Ovary (tissue), 9 donors: ENCODE results near the gene ATP6V1B1. TPM values are rescaled to one million over a fixed set of nuclear protein-coding genes. Genes with fewer than 3 reads are reported as not detected.

Experiments
- DNase-seq, 5 donors: peaks; one replicate each; pipeline ENCODE4 v3.0.0-alpha.2; 2019 to 2020
- H3K27ac ChIP-seq, 2 donors: fragments of 200-600 bp; one replicate each; pipeline versions ENCODE4 v1.5.1 to v1.8.0; 2019 to 2022
- H3K27me3 ChIP-seq: fragments of 200-600 bp; one replicate; pipeline ENCODE4 v1.8.0; 2022
- H3K36me3 ChIP-seq: fragments of 200-600 bp; sonication (generic); one replicate; pipeline ENCODE4 v1.5.1; 2019
- H3K4me1 ChIP-seq: one replicate; pipeline ENCODE4 v1.8.1; 2013; ENCODE audit warnings: mild to moderate bottlenecking, moderate library complexity; ENCODE audit not compliant: insufficient read depth
- H3K4me3 ChIP-seq: fragments of 200-600 bp; sonication (generic); one replicate; pipeline ENCODE4 v1.5.1; 2017
- H3K9me3 ChIP-seq, 2 donors: fragments of 200-600 bp in 1 of 2; sonication (generic) in 1 of 2; one replicate each; pipeline versions ENCODE4 v1.5.1 to v1.8.1; 2013 to 2019; ENCODE audit warnings: mild to moderate bottlenecking in 1 of 2, moderate library complexity in 1 of 2
- CTCF ChIP-seq, 3 donors: fragments of 450-650 bp in 2 of 3; fragments of 200-600 bp in 1 of 3; IDR thresholded peaks; one replicate each; pipeline versions ENCODE4 v1.5.1 to v1.8.0; 2016 to 2022; ENCODE audit warnings: antibody characterized with exemption in 3 of 3, mild to moderate bottlenecking in 1 of 3
- EP300 ChIP-seq: sonication (generic); formaldehyde crosslinking; IDR thresholded peaks from one replicate; pipeline ENCODE4 v1.6.1; 2017; ENCODE audit warnings: antibody characterized with exemption
- POLR2A ChIP-seq: fragments of 450-650 bp; IDR thresholded peaks from one replicate; pipeline ENCODE4 v1.6.1; 2017; ENCODE audit warnings: antibody characterized with exemption, mild to moderate bottlenecking, moderate library complexity
- WGBS, 3 donors: extraction: QIAGEN DNeasy Blood & Tissue Kit in 1 of 3; methylation state at CpG; one replicate each; pipeline versions ENCODE4 v1.1.5 to v1.1.7; 2013 to 2017; 5-methylcytosine and 5-hydroxymethylcytosine counted together
- intact Hi-C, 4 donors: fragments of 100-400 bp; cut with DNase I; formaldehyde crosslinking; loops; one replicate each; pipeline versions ENCODE4 v1.11.0 to v1.15.1; 2022 to 2023
- polyA plus RNA-seq, 2 donors: library from polyadenylated mRNA; stranded (reverse); fragments of 200-250 nt in 1 of 2; fragments of 350-450 nt in 1 of 2; fragmentation: Illumina TruSeq in 1 of 2; extraction: RNeasy Lipid Tissue Mini Kit (QIAGEN cat#74804) in 1 of 2; gene quantifications; one replicate each; pipeline ENCODE4 v1.2.3, GENCODE V29; 2013 to 2014
- total RNA-seq, 7 donors: library from RNA; depleted of rRNA in 2 of 7; stranded (reverse); fragments of >200 nt in 2 of 7; fragmentation: NEBNext Ultra II Directional in 3 of 7; extraction: Animal tissue kit (Norgen Biotek cat#: 25700) in 3 of 7; gene quantifications; one replicate each; pipeline versions ENCODE4 v1.1.0 to v1.2.4, GENCODE V29; 2016 to 2023
- donor health status: DM: no; HTN: no; CAD: no; lungs with moderate emphysema.
- donor health status: DM: no; HTN: no; CAD: no.
- donor health status: Bipolar disorder and iron deficiency.
- donor health status: DM: yes; HTN: yes; CAD: no.
- donor health status: DM: no; HTN: no; CAD: no.
- donor health status: DM: yes; HTN: yes; CAD: no.

Gene ATP6V1B1
- total and polyA plus RNA-seq, 9 donors, result 0.62 to 11.9 (median 1.6) TPM; not detected in 1

GRCh38 chr2:70888366-70888922 is 47.3 kb upstream of the ATP6V1B1 start:
- WGBS, 3 donors, result 6 to 9% (median 8%) methylated on average over 27 of the region's 27 CpGs
- TF ChIP-seq CTCF (IDR thresholded peaks at IDR 0.05), result no peak
- H3K27ac ChIP-seq, result no peak overlapping the region
- H3K4me1 ChIP-seq, result peaks cover 5% of the 10 kb centered on the region
- H3K36me3 ChIP-seq, result no peaks in the 10 kb centered on the region
- intact Hi-C loops, result no loop called here
- H3K9me3 ChIP-seq, result no peaks in the 10 kb centered on the region
- H3K27me3 ChIP-seq, result no peaks in the 10 kb centered on the region
- no peak overlapping the region for H3K4me3 ChIP-seq
- no peak for DNase-seq

- no peaks in the 10 kb centered on the region for H3K27me3 ChIP-seq
- intact Hi-C loops, result no loop called here
- WGBS, 3 donors, result 10 to 13% (median 12%) methylated on average over 64 to 70 of the region's 70 CpGs
- no peaks in the 10 kb centered on the region for H3K36me3 ChIP-seq
- no peak overlapping the region for H3K4me3 ChIP-seq
- TF ChIP-seq CTCF (IDR thresholded peaks at IDR 0.05) (no peak), EP300 (no peak), POLR2A (no peak)
- DNase-seq, result no peak
- no peaks in the 10 kb centered on the region for H3K9me3 ChIP-seq
- no peak overlapping the region for H3K27ac ChIP-seq
- peaks cover 5% of the 10 kb centered on the region for H3K4me1 ChIP-seq
Observed at GRCh38 chr2:70888923-70889715, 46.6 kb upstream of the ATP6V1B1 start.

GRCh38 chr2:70889716-70890037 is 46.0 kb upstream of the ATP6V1B1 start:
- 46 to 66% (median 54%) methylated on average over 5 of the region's 5 CpGs for WGBS, 3 donors
- no peak for TF ChIP-seq EP300
- no peak for TF ChIP-seq CTCF (IDR thresholded peaks at IDR 0.05)
- no peak for TF ChIP-seq POLR2A
- intact Hi-C loops, result no loop called here
- H3K4me3 ChIP-seq, result no peak overlapping the region
- no peak overlapping the region for H3K27ac ChIP-seq
- no peak for DNase-seq
- H3K4me1 ChIP-seq, result peaks cover 5% of the 10 kb centered on the region
- H3K27me3 ChIP-seq, result no peaks in the 10 kb centered on the region
- H3K9me3 ChIP-seq, result no peaks in the 10 kb centered on the region
- H3K36me3 ChIP-seq, result no peaks in the 10 kb centered on the region

GRCh38 chr2:70890469-70891065 is 45.1 kb upstream of the ATP6V1B1 start:
- Histone ChIP-seq H3K4me3 (no peak overlapping the region), H3K27ac (no peak overlapping the region), H3K36me3 (no peaks in the 10 kb centered on the region), H3K4me1 (peaks cover 5% of the 10 kb centered on the region), H3K9me3 (no peaks in the 10 kb centered on the region), H3K27me3 (no peaks in the 10 kb centered on the region)
- DNase-seq, result no peak
- intact Hi-C loops, result no loop called here
- WGBS, 3 donors, result 53 to 80% (median 71%) methylated on average over 5 of the region's 5 CpGs
- no peak for TF ChIP-seq POLR2A
- TF ChIP-seq CTCF (IDR thresholded peaks at IDR 0.05), result no peak
- TF ChIP-seq EP300, result no peak
